Umbilical cord (tissue), 2 donors: ENCODE measurements around the gene SLC19A2. TPM values are rescaled to one million over a fixed set of nuclear protein-coding genes. Genes with fewer than 3 reads are reported as not detected.
"Not testable (repeated sequence)": the region's sequence is repeated elsewhere in the genome, so short reads cannot be mapped to it uniquely, and the experiment has no call there.

Source experiments
- DNase-seq: peaks from one replicate; pipeline ENCODE4 v3.0.0-alpha.2; 2015; ENCODE audit warnings: low spot score
- total RNA-seq: library from RNA; depleted of rRNA; stranded (reverse); fragments of >200 nt; gene quantifications from one replicate; pipeline ENCODE4 v1.2.3, GENCODE V29; 2014; ENCODE audit warnings: low replicate concordance; ENCODE audit not compliant: insufficient read depth

Gene SLC19A2
- total RNA-seq, 1 donor from 2014 or later: 19.5 TPM

DNA sequence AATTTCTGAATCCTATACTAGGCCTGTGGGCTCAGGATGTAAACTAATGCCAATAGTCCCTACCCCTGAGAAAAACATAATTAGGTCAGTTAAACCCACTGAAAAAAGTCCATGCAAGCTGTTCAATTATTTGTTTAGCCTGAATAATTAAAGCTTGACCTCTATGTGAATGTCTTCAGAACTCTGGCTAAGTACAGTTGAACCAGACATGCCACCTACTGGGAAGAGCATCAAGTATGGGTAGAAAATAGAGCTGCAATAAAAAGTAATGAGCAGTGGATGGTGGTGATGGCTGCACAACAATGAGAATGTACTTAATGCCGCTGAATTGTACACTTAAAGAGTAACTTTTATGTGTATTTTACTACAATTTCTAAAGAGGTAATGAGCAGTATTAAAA, 23.6 kb upstream of the SLC19A2 start:
- no peak for DNase-seq

DNA sequence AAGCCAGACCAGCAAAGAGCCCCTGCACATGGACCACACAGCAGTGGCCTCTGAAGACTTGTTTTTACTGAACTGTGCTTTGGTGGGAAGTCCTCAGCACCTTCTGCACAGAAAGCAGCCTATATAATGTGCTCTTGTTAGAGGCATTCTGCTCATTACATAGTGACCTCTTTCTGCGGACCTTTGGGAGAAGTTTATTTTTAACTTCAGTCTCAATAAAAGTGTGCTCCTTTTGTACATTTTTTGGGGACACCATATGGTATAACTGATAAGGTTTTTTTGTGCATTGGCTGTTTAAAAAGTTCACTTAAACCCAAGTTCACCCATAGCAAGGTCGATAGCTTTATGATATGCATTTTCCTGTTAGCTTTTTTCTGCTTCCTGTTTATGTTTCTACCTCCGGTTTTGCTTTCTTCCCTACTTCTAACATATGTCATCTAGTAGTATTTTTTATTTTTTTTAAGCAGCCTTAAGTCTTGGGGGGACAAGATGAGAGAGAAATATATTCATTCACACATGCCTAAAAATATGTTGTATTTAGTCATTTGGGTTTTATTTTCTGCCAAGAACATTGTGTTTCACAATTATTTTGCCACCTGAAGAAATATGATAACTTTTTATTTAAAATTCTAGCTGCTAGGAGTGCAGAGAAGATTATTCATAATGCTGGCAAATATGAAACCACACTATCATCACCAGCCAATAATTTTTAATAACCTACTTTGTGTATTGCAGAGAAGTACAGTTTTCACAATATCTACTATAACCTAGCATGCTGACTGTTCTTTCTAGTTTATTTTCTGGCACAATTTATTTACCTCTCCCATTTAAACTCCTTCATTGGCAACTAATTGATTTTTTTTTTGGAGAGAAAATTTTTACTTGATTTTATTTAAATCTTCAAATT, 22.9 kb upstream of the SLC19A2 start:
- no peak for DNase-seq

DNA sequence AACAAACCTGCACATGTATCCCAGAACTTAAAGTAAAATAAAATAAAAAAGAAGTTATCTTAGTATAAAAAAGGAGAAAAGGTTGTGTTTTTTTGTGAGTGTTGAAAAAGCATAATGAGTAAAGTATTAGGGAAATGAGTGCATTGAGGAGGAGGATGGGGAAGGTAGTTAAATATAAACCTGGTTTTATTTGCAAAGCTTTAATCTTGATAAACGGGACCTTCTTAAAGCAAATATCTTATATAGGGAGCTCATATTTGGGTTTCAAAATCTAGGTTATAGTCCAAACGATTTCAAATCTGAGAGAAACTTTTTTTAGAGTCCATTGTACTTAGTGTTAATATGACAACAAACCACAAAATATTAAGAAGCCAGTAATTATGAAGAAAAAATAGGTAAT, 21.7 kb upstream of the SLC19A2 start:
- DNase-seq: no peak

DNA sequence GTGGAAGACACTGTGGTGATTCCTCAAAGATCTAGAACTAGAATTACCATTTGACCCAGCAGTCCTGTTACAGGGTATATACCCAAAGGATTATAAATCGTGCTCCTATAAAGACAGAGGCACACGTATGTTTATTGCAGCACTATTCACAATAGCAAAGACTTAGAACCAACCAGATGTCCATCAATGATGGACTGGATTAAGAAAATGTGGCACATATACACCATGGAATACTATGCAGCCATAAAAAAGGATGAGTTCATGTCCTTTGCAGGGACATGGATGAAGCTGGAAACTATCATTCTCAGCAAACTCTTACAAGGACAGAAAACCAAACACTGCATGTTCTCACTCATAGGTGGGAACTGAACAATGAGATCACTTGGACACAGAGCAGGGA, 17.9 kb upstream of the SLC19A2 start:
- DNase-seq: not testable (repeated sequence)

DNA sequence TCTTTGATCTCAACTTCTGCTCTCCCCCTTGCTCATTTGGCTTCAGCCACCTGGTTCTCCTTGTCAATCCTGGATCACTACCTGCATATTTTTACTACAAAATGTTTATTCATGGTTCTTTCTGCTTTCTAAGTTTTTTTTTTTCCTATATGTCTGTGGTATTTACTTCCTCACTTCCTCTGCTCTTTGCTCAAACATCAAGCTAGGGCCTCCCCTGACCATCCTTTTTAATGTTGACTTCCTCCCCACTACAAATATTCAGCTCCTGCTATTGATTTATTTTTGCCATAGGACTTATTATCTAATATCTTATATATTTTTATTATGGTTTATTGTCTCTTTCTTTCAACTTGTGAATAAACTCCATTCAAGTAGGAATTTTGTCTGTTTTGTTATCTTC, 14.1 kb upstream of the SLC19A2 start:
- no peak for DNase-seq

DNA sequence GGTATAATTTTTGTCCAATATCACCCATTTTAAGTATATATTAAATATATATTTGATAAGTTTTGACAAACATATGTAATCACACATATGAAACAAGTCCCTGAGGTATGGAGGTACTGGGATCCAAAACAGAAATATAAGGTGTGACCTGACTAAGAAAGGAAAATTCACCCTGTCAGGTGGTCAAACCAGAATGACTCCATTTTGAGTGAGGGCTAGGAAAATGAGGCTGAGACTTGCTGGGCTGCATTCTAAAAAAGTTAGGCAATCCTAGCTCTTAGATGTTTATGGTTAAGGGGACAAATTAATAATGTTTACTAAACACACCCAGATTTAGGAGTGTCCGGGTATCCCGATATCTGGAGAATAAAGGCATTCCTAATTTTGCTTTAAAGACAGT, 11.6 kb upstream of the SLC19A2 start:
- DNase-seq: no peak

DNA sequence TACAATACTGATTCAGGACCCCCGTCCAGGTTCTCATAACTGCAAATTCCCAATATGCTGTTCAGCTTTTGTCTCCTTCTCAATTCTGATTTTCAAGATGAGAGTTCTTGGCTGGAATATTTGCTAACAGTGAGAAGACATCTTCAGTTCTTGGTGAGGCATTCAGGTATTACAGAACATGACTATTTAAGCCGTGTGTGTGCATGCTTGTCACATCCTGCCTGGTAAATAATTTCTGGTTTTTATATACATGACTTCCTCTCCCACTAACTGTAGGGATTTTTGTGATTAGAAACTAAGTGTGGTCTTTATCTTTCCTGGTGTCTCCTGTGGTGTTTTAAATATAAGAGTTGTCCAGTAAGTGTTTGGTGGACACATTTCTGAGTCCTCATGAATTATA, 10.2 kb upstream of the SLC19A2 start:
- DNase-seq: no peak

DNA sequence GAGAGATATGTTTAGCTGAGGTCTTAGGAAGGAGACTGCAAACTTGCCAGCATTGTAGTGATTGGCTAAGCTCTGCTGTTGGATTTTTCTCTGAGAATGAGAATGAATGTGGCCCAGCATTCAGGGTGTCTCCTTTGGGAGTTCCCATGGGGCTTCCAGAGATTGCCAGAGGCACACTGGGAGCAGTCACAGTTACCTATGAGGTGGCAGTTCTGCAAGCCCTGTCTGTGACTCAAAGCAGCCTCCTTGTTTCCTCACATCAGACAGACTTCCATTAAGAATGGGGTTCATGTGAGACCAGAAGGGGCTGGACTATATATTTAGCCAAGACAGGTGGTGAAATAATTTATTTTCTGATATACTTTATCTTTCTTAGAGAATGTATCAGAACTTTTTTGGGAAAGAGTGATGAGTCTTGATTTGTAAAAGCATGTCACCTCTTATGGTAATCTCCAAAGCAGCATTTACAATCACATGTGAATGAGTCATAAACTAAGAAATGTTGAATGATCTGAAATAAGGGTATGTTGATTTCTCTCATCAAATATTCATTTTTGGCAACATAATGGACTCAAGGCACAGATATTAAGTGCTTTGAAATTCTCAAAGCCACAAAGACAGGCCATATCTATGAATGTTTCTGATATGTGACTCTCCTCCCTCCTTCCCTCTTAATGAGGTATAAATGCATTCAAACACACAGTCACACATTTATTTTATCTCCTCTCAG, 9.5 kb upstream of the SLC19A2 start:
- DNase-seq: no peak

DNA sequence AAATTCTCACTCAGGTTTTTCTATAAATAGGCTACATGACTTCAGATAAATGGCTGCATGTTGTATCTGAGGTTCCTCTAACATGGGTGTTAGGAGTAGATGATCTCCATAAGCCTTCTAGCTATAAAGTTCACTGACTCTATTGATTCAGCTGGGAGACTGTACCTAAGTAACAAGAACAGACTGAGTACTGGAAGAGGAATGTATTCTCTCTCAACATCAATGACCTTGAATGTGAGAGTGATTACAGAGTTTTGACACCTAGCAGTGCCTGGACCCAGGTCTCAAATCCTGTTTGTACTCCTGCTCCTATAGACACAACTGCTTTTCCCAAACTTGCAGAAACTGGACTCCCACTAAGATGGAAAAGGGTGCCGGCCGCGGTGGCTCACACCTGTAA, 8.6 kb upstream of the SLC19A2 start:
- no peak for DNase-seq

DNA sequence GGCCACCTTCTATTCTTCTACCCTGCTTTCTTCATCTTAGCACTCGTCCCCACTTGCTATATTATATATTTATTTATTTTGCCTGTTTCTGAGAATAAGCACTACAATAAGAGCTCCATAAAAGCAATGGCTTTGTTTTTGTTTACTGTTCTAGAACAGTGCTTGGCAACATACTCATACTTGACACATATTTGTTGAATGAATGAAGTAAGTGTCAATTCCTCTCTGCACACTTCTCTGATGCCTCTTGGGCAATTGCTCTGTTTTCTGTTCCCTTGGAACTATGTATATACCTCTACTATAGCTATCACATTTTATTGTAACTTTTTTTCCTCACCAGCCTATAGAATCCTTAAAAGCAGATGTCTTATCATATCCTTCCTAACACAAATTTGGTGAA, 7.5 kb upstream of the SLC19A2 start:
- DNase-seq: no peak

DNA sequence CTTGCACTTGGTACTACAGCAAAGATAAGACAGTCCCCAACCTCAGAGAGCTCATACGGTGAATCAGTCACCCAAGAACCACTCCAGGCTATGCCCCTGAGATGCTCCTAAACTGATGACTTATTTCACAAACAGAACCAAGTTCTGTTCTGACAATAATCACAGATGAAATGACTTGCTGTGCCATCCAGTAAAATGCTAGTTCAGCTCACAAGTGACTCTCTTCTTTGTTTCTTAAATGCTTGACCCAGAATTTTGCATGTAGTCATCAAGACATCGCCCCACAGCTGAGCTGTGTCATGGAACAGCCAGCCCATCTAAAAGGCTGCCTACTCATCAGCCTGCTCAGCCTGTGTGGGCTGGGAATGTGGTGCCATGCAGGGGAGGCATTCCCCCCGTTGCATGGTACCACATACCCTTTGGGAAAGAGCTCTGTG, 6.1 kb upstream of the SLC19A2 start:
- no peak for DNase-seq

DNA sequence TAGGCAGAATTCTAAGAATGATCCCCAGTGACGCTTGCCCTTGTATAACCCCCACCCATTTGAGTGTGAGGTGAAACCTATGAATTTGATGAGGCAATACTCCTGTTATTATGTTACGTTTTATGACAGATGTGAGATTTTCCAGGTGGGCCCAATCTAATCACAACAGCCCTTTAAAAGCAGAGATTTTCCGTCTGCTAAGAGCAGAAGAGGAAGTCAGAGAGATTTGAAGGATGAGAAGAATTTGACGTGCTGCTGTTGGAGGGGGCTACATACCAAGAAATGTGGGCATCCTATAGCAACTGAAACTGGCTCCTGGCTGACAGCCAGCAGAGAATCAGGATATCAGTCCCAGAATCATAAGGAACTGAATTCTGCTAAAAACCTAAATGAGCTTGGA, 2.4 kb upstream of the SLC19A2 start:
- no peak for DNase-seq

DNA sequence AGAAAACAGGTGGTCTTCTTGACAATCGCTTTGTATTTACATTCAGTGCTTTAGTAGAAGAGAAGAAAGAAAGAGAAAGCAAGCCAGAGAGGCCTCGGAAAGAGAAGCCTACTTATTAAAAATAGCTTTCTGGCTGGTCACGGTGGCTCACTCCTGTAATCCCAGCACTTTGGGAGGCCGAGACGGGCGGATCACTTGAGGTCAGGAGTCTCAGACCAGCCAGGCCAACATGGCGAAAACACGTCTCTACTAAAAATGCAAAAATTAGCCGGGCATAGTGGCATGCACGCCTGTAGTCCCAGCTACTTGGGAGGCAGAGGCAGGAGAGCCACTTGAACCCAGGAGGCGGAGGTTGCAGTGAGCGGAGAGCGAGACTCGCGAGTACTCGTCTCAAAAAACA, 1.8 kb upstream of the SLC19A2 start:
- no peak for DNase-seq

DNA sequence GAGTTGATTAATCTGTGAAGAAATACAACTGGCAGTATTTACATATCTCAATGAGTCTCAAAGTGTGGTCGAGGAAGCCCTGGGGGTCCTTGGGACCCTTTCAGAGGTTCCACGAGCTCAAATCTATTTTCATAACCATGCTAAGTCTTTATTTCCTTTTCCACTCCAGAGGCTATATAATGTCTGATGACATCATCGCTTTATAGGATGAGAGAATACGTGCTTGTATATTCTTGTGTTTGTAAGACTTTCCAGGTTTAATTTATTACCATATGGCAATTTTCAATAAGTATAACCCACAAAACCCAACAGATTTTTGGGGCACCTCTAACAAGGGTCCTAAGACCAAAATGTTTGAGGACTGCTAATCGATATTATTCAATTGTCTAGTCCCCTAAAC, 1.4 kb upstream of the SLC19A2 start:
- peak; percentile 13 for DNase-seq

DNA sequence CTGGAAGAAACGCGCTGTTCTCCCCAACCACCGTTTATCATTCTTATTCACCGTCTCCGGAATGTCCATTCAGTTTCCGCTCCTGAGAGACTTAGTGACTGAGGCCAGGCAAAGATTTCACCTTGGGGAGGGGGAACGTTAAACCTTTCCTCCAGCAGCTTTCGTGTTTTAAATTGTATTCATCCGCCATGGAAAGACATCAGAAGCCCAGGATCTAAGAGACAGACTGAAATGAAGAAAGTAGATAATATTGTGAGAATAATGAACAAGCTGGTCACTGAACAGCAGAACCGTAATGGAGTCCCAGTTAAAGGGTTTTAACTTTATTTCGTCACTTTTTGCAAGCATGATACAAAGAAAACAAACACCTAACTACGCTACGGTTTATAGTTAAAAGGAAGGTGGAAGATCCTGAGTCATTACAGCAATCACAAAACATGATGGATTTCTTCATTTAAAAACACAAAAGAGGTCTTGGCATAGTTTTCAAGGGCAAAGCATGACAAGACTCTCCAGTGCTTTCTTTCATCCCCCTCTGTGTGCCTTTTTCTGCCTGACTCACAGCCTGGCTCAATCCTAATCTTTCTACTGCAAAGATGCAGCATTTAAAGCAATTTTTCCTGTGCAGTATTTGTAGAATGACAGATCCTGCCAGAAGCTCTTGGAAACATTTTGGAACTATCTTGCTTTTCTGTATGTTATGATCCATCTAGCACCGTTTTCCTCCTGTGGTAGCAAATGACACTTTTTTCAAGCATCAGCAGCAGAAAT, 722 bp upstream of the SLC19A2 start:
- peak; percentile 88 for DNase-seq

DNA sequence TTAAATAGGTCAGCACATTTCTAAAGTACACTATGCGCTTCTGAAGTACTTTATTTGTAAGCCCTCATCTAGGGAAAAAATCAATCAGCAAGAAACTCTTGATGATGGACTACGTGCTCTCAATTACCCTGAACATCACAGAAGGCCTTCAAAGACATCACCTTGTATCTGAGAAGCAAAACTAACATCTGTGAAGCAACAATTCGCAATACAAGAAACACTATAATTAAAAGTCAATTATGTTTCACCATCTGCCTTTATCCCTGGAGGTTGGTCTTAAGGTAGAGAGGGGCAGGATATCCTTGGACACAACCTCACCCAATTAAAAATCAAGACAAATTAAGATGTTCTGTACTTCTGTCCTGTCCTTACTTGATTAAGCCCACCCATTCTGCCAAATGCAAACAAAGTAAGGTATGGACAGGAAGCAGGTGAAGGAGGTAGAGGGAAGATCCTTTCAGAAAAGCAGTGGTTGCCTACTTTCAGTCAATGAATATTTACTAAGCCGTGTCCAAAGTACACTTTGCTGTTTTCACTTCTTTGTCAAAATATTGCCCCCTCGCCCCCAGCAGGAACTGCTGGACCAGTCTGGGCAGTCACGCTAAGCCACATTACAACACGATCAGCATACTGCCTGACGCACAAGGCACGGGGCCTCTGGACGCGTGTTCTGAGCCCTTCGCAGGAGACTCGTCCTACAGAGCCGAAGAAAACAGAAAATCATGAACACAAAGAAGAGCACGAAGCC, 887 bp downstream of the SLC19A2 start:
- DNase-seq: peak; percentile 67

DNA sequence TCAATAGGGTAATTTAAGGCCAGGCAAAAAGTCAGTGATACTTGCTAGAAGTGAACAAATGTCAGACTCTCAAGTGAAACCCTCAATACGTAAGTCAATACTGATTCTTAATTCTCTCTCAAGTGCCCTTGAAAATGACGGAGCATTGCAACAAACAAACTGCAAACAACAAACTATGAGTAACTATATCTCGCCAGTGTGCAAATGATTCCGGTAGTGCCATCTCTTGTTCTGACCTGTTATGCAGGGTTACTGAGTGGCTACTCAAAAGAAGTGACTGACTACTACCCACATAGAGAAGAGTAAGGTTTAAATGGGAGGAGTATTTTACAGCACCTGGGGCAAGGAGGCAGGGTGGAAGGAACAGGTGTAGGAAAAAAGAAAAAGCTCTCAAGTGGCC, 1.6 kb downstream of the SLC19A2 start:
- DNase-seq: no peak

DNA sequence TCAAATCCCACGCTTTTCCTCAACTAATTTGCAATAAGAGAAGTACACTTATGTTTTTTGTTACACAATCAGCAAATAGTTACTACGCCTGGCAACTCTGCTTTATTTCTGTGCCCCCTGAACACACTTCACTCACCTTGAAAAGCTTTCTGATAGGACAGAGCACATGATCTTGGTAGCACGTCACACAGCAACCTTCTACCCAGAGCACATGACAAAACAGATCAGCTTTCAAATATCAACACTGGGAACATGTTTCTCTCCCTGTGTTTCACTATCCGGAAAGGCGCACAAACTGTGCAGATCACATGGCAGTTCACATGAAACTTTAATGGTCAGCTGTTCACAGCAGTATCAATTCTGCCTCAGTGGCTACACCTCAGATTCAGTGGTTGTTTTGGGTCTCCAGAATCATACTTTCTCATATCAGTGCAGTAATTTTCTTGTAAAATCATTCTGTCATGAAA, 2.2 kb downstream of the SLC19A2 start:
- peak; percentile 9 for DNase-seq

DNA sequence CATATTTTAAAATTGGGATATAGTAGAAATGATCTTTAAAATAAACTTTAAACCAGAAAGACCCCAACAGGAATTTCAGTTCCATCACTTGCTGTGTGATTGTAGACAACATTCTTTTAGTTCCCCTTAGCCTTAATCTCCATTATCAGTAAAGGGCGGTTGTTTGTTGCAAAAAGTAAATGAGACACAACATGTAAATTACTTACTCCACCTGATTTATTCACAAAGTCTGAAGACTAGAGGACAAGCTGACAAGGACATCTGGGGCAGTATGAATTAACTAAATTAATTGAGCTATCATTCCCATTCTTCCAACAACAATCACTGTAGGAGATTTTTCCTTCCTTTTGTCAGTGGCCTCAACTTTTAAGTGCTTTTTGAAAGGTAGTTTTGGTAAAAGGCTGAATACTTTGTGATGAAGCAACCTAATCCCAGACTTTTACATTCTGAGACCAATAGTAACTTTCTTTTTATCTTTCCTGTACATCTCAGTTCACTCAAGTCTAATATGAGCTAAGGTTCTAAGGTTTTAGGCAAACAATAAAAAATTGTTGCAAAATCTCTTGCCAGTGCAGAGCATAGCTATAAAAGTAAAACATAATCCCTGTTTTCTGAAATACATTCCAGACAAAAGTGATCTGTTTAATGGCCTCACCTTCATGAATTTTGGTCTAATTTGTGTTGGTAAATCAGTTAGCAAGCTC, 6.2 kb downstream of the SLC19A2 start:
- DNase-seq: no peak

DNA sequence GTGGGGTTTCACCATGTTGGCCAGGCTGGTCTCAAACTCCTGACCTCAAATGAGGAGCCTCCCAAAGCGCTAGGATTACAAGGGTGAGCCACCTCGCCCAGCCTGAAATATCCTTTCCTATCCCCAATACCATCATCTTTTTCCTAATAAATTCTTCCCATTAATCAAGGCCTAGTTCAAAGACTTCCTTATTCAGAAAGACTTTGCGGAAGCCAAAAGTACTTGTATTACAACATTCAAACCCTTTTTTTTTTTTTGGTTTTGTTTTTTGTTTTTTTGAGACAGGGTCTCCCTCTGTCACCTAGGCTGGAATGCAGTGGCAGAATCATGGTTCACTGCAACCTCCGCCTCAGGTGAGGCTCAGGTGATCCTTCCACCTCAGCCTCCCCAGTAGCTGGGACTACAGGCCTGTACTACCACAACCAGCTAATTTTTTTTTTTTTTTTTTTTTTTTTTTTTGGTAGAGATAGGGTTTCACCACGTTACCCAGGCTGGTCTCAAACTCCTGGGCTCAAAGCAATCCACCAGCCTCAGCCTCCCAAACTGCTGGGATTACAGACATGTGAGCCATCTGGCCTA, 7.6 kb downstream of the SLC19A2 start:
- no peak for DNase-seq
